ENCODE measurements around the gene GCFC2.
A peak's percentile ranks its signal among the peaks of the same experiment; 100 is the strongest.
"Not testable (repeated sequence)": the region's sequence is repeated elsewhere in the genome, so short reads cannot be mapped to it uniquely, and the experiment has no call there.

GCFC2 gene

DNA sequence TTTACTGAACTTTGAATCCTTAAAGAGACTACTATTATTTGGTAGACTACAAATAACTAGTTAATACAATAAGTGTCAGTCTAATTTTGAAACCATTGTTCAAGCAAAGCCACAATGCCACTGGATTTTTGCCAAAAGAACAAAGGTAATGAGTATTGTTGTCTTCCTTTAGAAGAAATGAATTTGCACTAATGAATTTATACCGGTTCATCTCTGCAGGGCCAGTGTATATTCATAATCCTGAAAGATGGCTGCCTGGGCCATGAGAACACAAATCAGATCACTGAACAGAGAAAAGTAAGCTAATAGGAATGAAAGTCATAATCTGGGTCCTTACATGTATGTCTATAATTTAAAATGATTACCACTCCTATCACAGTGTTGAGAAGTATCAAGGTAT, 31.2 kb downstream of the GCFC2 start:
- DNase-seq, result no peak

DNA sequence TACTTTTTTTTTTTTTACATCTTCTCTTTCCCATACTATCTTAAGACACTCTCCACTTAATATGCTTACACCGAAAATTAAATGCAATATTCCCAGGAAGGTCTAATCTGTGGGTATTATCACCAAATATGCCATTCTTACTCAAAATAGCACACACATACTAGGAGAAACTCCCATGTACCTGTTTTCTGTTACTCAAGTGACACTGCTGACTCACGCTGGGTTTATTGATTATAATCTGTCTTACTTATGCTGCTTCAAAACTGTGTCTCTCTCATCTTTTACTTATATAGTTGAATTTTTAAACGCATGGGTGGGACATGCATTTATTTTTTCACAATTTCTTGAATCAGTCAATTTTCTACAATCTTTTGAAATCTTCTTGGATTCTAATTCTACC, 34.3 kb downstream of the GCFC2 start:
- DNase-seq, result no peak

DNA sequence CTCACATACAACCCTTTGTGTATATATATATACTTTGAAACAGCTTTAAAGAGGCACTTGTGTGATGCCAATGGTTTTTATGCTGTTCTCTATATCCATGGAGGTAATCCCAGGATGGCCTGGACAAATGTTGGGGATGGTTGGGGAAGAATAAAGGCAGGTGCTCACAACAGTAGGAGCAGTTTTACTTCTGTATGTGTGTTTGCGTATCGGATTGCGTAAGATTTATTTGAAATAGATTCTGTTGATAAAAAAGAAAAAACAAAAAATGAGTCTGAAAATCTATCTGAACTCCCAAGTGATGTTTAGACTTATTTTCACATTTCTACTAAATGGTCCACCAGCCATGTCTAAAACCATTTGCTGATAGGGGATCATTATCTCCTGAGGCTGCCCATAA, 34.8 kb downstream of the GCFC2 start:
- no peak for DNase-seq

DNA sequence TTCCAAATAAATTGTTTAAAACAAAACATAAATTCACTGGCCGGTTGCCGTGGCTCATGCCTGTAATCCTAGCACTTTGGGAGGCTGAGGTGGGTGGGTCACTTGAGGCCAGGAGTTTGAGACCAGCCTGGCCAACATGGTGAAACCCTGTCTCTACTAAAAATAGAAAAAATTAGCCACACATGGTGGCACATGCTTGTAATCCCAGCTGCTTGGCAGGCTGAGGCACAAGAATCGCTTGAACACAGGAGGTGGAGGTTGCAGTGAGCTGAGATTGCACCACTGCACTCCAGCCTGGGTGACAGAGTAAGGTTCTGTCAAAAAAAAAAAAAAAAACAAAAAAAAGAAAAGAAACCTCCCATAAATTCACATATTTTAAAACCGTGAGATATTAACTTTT, 35.3 kb downstream of the GCFC2 start:
- not testable (repeated sequence) for DNase-seq

DNA sequence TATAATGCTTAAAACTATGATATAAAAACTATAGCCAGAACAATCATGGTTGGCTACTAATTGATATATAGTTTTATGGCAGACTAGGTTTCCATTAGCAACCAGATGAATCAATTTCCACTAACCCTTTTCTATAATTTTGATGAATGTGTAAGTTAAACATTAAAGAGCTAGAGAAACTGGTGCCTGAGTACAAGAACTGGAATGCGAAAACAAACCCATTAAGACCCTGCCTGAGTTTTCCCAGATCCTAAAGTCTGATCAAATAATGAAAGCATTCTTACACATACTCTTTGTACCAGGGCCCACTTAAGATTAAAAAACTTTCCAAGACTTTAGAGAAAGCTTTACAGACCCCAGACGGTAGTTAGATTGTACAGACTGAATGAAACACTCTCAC, 42.8 kb downstream of the GCFC2 start:
- DNase-seq, result no peak

DNA sequence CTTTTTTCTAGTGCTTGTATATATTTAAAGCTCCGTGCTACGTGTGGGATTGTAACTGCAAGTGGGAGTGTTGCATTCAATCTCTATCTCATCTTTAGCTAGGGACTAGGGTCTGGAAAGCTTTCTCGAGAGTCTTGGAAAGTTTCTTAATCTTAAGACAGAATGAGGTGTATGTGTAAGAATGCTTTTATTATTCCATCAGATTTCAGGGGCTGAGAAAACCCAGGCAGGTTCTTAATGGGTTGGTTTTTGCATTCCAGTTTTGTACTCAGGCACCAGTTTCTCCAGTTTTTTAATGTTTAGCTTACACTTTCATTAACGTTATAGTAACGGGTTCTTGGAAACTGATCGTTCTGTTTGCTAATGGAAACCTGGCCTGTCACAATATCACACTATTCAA, 43.8 kb downstream of the GCFC2 start:
- no peak for DNase-seq

DNA sequence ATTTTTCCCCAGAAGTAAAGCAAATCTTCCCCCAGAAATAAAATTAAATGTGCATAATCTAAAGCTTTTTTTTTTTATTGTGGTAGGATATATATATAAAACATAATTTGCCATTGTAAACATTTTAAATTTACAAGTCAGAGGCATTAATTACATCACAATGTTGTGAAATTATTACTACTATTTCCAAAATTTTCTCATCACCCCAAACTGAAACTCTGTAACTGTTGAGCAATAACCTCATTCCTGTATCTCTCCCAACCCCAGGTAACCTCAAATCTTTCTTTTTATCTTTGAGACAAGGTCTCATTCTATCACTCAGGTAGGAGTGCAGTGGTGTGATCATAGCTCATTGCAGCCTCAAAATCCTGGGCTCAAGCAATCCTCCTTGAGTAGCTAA, 52.9 kb downstream of the GCFC2 start:
- DNase-seq, result no peak

DNA sequence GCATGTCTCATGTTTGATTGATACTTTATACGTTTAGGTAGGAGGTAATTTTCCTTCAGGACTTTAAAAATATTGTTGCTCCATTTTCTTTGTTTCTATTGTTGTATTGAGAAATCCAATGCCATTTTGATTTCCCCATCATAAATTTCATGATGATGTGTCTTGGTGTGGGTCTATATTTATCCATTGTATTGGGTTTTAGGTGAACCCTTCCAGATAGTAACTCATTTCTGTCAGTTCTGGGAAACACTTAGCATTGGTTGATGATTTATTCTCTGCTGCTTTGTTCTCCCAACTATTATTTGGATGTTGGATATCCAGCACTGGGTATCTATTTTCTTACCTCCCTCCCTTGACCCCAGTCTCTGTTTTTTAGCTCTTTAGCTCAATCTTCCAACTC, 54.2 kb downstream of the GCFC2 start:
- DNase-seq, result no peak

DNA sequence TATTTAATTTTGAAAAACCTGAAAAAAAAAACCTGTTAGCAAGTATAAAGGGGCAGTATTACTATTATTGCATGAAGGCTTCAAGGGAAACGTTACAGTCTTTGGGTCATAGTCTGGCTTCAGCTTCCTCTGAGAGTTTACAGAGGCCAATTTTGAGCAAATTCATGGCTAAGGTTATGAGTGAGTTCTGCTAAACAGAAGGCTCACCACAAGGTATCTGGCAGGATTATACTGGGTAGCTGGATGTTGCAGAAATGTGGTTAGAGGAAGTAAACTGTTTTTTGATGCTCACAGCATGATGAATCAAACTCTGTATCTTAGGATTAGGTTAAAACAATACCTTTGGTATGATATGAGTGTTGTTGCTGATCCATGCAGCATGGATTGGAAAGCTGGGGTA, 54.9 kb downstream of the GCFC2 start:
- no peak for DNase-seq

DNA sequence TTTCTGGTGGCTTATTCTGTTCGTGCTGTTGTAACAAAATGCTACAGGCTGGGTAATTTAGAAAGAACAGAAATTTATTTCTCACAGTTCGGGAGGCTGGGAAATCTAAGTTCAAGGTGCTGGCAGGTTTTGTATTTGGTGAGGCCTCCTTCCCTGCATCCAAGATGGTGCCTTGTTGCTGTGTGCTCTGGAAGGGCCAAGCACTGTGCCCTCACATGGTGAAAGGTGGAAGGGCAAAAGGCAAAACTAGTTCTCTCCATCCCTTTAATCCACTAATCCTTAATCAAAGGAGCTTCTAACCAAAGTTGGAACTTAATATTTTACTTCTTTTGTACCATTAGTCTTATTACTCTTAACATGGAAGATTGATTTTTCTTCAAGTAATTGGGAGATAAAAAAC, 56.7 kb downstream of the GCFC2 start:
- no peak for DNase-seq

DNA sequence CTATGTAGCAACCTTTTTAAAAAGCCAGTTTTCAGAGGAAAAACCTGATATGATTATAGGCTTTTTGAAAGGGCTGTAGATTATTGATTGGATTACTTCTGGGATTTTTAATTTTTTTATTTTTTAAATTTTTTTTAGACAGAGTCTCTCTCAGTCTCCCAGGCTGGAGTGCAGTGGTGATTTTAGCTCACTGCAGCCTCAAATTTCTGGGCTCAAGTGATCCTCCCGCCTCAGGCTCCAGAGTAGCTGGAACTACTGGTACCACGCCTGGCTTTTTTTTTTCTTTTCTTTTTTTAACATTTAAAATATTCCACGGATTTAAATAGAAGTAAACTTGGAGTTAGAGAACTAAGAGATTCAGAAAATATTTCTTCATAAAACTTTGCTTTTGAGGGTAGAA, 62.9 kb downstream of the GCFC2 start:
- DNase-seq, result no peak

DNA sequence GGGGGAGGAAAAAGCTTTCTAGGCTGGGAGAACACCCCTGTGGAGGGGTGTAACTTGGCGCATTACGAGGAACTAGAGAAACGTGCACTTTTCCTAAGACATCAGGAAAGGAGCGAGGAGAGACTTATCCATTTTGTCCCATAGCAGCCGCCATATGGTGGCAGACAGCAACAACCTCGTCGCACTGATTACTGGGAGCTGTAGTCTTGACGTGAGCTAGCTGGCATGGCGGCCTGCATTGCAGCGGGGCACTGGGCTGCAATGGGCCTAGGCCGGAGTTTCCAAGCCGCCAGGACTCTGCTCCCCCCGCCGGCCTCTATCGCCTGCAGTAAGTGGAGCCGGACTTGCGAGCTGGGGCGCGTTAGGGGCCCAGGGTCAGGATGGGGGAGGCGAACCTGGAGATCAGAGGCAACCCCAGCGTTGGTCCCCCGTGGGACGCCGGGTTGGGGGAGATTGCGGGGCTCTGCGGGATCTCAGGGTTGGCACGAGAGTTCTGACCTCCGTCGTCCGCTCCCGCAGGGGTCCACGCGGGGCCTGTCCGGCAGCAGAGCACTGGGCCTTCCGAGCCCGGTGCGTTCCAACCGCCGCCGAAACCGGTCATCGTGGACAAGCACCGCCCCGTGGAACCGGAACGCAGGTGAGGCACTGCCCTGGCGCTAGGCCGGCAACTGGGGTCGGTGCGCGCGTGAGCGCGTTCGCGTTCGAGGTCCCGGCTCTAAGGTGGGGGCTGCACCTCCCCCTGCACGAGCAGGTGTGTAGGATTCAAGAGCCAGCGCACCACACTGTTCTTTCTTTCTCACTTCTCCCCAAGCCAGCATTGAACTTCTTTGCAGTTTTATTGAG, 63.9 kb downstream of the GCFC2 start, which contains the start of gene MRPL19:
TSS of gene MRPL19 (plus strand) at position 201 of the 843 bp plus-strand sequence. CDS start at position 226, 25 bp downstream.
- peak; percentile 62 to 77 for DNase-seq

DNA sequence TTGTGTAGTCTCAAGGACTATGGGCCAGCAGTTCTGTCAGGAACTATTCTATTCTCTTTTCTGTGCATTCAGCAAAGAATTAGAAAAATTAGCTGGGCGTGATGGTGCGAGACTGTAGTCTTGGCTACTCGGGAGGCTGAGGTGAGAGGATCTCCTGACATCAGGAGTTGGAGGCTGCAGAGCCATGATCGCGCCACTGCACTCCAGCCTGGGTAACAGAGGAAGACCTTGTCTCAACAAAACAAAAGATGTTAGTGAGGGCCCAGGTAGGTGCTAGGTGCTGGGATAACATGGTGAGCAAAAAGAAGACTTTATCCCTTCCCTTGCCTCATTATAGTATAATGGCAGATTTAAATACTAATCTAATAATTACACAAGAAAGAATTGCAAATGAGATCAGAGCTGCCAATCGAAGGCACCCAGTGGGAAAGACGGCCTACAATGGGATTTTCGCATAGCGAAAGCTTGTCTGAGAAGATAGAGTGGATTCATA, 64.6 kb downstream of the GCFC2 start:
- DNase-seq, result no peak

DNA sequence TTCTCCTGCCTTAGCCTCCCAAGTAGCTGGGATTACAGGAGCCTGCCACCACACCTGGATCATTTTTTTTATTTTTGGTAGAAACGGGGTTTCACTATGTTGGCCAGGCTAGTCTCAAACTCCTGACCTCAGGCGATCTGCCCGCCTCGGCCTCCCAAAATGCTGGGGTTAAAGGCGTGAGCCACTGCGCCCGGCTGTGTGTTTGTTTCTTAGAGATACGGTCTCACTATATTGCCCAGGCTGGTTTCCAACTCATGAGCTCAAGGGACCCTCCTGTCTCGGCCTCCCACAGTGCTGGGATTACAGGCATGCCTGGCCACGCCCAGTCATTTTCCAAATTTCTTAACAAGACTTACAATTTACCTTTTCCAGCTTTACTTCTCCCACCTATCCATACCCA, 65.1 kb downstream of the GCFC2 start:
- no peak for DNase-seq

DNA sequence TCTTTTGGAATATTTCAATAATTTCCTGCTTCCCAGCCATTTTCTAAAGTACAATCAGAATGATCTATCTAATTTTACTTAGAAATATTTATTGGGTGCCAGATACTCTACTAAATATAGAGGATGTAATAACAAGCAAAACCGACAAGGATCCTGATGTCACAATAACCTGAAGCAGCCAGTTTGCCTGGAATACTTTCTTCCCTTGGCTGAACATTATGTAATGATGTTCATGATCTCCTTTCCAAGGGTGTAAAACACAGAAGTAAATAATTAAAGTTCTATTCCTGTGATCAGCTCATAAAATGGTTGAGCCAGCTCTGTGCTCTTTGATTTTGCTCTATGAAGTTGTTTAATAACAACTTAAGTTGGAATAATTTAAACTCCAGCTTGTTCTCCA, 66.7 kb downstream of the GCFC2 start:
- no peak for DNase-seq

DNA sequence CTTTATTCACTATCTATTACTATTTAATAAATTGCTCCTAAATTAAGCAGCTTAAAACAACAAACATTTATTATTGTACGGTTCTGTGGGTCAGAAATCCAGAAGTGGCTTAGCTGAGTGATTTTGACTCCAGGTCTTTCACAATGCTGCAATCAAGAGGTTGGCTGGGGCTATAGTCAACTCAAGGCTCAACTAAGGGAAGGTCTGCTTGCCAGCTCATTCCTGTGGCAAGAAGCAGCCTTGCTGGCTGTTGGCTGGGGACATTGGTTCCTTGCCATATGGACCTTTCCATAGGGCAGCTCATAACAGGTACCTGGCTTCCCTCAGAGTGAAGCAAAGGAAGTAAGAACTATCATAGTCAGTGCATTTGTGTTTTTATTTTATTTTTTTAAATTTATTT, 69.1 kb downstream of the GCFC2 start:
- DNase-seq, result no peak

DNA sequence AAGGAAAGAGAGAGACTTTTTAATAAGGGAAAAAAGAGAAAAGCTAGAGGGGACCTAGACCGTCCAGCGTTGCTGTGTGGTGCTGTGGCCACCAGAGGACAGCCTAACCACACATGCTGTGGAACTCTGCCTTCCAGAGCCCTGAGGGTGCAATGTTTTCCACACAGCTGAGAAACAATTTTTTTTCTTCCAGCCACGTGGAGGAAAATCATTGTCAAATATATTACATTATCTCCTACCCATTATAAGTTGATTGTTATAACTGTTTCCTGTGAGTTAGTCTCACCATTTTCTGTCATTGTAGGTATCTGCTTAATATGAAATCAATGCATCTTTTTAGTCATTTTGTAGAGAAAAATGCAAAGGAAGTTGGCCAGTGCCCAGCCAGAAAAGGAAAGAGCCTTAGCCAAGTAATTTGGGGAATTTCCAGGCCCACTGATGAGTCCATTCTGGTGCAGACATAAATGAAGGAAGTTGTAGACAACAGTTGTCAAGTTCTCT, 70.0 kb downstream of the GCFC2 start:
- peak; percentile 51 to 56 for DNase-seq

DNA sequence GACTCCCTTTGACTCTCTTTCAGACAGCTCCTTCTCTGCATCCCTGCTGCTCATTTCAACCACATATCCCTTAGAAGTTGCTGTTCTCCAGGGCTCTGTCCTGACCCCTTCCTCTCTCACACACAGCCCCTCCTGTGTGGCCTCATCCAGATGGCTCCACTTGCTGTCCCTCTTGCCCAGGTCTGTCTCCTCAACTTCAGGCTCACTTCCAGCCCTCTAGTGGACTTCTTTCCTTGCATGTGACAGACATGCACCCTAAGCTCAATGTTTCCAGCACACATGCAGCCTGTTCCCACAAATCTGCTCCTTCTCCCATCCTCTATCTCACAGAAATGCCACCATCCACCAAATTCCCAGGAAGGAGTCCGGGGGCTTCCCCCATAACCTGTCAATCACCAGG, 73.1 kb downstream of the GCFC2 start:
- no peak for DNase-seq

DNA sequence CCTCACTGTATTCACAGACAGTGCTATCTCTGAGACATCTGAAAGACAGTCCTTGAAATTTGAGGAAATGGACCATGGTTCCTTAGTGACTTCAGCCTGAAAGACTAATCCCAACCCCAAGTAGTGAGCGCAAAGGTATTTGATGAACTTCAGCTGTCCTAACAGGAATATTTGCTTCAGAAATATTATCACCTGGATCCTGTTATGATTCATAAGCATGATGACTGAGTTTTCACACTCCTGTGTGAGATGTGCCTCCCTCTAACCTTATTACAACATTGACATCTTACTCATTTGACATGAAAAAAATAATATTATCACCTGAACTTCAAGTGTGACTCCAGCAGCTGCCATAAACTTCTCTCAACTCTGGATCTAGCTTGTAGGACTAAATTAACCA, 75.8 kb downstream of the GCFC2 start:
- DNase-seq, result no peak

DNA sequence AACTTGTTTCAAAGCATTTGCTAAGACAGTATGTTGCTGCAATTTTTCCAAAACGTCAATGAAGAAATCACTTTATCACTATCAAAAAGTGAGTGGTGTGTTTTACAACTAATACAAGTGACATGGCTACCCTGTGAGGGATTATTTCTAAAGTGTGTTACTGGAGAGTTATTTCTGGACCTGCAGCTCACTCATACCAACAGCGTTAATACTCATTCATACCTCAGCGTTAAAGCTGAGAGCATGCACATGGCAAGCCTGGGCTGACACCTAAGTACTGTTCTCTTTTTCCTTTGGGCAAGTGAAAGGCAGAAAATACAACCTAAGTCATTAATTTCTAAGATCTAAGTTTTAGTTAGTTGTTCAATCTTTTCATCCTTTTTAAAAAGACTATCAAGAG, 77.1 kb downstream of the GCFC2 start:
- no peak for DNase-seq

DNA sequence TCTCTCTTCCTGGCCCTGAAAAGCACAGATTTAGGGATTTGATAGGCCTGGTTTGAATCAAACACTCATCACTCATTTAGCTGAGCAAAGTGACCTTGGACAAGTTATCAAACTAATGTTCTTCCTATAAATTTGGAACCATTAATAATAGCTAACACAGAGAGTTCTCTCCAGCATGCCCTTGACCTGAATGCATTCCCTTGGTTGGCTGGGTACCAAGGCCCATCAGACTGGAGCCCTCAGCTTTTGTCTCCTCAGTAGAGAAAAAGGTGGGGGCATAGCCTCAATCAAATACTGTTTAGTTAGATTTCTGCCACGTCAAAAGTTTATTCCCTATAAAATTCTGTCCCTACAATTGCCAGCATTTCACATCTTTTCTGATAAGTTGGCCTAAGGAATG, 77.9 kb downstream of the GCFC2 start:
- no peak for DNase-seq

DNA sequence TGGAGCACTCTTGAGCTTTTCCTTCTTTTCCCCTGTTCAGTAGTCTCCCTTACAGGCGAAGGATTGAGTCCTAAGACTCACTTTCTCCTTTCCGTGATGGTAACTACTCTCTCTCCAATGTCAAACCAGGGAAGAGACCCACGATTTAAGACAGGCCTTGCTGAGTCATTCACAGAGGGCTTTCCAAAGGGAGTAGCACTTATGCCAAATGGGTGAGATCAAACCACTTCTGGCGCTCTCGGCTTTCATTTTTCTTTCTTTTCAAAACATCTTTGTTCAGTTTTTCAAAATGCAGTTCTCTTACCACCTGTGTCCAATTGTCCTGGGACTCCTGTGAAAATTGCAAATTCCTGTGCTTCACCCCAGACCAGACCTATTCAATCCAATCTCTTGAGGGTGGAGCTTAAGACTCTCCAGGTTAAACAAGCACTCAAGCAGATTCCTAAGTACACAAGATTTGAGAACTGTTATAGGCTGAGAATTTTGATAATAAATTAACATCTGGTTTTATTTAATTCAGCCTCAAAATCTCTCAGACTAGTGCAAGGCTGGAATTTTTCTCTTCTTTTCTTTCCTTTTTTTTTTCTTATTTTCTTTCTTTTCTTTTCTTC, 78.5 kb downstream of the GCFC2 start:
- DNase-seq, result no peak

DNA sequence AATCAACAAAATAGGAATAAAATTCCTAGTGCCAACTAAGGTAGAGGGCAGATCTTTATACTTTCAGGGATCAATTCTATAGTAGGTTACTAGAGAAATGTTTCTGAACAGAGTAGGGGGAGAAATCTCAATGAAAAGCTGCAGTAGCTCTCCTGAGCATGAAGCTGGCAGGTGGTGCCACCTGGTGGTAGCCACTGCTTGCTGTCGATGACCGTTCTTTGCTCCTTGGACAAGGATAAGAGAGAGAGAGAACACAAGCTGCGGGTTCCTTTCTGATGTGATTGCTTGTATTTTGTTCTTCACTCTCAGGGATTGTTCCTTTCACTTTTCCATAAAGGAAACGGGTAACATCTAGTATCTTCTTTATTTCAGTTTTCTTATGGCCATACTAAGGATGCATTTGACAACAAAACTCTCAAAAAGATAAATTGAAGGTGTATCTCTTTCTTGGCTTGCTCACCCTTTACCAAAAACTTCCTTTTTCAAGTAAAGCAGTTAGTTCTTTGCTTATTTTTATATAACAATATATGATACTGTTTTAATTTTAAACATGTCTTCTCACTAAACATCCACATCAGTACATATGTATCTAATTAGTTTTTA, 82.7 kb downstream of the GCFC2 start:
- DNase-seq, result peak; percentile 27 to 53

DNA sequence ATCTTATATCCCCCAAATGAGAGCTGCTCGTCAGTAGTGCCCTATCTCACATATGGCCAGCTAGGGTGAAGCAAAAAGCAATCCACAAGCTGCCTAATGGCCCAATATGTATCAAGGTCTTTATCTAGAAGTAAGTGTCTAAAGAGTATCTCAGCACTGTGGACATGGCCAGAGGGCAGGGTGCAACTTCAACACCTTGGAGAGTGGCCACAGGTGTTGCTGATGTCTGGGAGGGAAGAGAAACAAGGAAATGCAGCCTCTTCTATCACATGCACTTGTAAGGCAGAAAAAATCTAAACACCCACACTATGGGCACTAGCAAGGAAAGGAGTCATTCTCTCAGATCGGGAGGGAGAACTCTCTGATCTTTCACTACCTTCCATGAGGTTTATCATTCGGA, 87.8 kb downstream of the GCFC2 start:
- DNase-seq, result no peak
